Measurements from ENCODE around the gene SCAANT1. TPM values are rescaled to one million over a fixed set of nuclear protein-coding genes. Genes with fewer than 3 reads are reported as not detected.

The SCAANT1 gene
- total RNA-seq: not detected

GRCh38 chr3:63911873-63912767, at the start of gene SCAANT1:
TSS of gene SCAANT1 (minus strand) at chr3:63912383.
- ATAC-seq: peak; percentile 89

- ATAC-seq: peak; percentile 89
These were observed 49.7 kb upstream of the SCAANT1 start for GRCh38 chr3:63961891-63962290.

GRCh38 chr3:63960048-63960711, 48.0 kb upstream of the SCAANT1 start:
- peak; percentile 68 for ATAC-seq

DNA sequence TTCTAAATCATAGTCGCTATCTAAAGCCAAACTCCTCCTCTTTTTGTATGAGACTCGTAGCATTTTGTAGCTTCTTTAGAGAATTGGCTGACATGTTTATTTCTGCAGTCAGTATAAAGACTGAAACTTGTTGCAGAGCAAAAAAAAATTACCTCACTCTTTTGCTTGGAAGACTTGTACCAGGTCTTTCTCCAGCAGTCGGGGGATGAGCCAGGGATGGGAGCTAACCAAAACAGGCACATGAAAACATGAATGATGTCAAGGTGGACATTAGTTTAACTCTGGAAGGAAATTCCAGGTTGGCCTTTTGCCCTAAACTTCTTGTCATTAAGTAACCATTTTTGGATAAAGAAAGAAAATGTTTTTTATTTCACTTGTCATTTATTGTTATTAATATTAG, 47.0 kb upstream of the SCAANT1 start:
- no peak for ATAC-seq

DNA sequence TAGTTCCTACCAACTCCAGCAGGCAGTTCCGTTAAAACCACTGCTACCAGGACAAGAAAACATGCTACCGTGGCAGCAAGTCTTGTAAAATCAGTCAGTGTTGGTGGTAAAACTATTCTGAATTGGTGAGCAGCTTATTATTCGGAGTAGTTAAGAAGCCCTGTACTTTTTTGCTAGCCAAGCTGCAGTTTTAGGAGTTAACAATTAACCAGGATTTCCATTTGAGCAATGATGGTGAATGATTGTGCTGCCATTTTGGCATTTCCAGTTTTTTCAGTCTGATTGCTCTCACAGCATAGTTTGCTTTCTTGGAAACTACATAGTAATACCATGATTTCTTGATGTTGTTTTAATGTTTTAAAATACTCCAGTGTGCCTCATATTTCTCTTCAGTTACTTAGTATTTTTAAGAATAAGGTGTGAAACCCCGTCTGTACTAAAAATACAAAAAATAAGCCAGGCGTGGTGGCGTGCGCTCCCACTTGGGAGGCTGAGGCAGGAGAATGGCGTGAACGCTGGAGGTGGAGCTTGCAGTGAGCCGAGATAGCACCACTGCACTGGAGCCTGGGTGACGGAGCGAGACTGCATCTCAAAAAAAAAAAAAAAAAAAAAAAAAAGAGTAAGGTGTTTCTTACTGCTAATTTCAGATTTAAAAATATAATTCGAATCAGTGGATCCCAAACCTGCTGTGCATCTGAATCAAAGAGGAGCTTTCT, 43.8 kb upstream of the SCAANT1 start:
- no peak for ATAC-seq

DNA sequence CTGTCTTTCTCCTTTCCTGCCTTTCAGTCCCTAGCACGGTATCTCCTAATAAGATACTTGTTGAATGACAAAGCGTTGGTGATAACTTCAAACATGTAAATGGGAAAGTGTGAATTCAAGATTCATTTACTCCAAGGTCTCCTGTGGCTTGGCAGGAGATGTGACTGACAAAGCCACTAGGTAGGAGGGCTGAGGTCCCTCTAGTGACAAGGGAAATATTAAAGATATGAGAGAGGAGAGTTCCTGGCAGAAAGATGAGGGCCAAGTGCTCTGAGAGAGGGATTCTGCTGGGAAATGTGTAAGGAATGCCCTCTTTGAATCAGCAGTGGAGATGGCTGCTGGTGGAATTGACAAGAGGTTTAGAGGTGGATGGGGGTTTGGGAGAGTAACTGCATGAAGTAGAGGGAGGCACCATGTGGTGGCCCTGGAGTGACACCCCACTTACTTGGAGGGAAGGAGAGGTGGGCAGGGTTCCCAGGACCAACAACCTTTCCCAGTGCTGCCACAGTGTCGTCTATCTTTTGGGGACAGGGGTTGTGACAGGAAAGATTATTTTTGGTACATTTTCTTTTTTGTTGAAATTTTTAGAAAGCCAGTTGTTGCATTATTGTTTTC, 43.0 kb upstream of the SCAANT1 start:
- no peak for ATAC-seq

GRCh38 chr3:63954182-63954581, 42.0 kb upstream of the SCAANT1 start:
- peak; percentile 98 for ATAC-seq

DNA sequence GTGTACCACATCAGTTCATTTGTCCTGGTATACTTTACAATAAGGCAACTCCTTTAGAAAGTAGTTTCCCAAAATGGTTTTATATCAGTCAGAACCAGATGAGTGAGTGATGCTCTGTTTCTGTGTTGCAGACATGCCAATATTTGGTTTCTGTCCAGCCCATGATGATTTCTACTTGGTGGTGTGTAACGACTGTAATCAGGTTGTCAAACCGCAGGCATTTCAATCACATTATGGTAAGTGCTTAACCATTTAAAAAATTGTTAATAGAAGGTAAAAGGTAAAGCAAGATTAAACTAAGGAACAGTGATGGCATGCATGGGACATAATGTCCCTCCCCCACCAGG, 40.0 kb upstream of the SCAANT1 start:
- no peak for ATAC-seq

- no peak for ATAC-seq
These were observed 39.5 kb upstream of the SCAANT1 start for GRCh38 chr3:63951492-63952247.

GRCh38 chr3:63950698-63951097, 38.5 kb upstream of the SCAANT1 start:
- no peak for ATAC-seq

DNA sequence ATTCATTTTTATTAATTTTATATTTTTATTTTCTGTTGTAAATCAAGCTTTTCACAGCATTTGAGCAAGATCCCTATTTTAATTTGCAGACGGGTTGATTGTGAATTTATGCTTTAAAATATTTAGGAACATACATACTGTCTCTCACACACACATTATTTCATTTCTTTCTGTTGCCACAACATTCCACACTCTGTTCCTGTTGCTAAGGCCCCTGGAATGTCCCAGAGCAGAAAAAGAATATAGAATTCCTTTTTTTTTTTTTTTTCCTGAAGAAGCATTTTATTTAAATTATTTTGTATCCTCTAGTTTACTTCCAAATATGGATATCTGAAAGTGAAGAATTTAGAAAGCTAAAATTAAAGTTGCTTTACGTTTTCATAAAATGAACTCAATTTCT, 36.8 kb upstream of the SCAANT1 start:
- no peak for ATAC-seq

GRCh38 chr3:63947594-63947993, 35.4 kb upstream of the SCAANT1 start:
- ATAC-seq: no peak

DNA sequence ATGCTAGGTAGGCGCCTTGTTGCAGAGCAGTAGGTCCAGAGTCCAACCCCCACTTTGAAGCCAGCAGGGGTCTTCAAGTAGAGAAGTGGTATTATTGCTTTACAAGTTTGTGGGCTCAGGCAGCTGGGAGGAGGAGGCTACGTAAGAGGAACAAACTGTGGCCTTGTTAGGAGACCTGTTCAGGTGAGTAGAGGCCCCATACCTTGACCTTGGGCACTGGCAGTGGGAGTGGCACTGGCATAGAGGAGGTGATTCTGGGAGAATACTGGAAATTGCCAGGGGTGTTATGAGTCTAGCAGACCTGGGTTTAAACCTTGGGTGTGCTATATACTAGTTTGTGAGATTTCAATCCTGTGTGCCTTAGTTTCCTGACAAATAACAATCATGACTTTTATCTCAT, 34.6 kb upstream of the SCAANT1 start:
- ATAC-seq: no peak

DNA sequence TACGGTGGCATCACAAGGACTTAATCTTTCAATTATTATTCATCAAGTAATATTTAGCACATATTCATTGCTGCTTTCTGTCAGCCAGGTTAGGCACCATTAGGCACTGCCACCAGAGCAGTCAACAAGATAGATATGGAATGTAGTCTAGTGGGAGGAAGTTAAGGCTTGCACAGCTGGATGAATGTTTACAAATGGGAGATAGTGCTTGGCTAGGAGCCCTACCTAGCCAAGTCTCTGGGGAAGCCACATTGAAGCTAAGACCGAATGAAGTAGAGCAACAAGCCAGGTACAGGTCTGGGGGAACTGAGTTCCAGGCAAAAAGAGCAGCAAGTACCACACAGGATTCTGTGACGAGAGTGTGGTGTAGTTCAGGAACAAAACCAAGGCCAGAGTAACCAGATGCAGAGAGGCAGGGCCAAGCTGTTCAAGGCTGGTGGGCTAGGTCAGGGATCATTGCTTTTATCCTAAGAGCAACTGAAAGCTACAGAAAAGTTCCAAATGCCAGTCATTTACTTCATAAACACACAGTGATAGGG, 33.4 kb upstream of the SCAANT1 start:
- ATAC-seq: no peak

- ATAC-seq: no peak
These were observed 31.5 kb upstream of the SCAANT1 start for GRCh38 chr3:63943678-63944077.

DNA sequence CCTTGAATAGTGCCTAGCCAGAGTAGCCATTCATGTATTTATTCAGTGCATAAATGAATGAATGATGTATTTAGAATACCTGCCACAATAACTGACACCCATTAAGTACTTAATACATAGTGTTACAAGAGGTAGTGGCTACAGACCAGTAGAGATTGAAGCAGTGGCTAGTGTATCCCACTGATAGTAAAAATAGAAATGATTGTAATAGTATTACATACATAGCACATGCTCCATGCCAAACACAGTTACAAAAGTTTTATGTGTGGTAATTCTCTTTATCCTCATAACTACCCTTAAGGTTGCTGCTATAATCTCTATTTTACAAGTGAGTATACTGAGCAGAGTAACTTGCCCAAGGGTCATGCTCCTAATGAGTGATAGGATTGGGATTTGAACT, 30.3 kb upstream of the SCAANT1 start:
- no peak for ATAC-seq

DNA sequence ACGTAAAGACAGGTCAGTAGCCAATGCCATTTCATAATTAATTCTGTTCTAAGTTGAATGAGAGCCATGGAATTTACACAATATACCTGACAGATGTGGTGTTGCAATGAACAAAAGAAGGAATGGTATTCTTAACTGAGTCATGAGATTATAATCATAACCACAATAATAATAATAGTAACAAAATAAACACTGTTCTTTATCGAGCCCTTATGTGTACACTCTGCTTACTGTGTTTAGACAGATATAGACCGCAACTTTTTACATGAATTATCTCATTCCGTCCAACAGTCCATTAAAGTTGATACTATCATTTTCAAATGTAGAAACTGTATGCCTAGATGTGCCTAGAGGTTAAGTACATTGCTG, 28.2 kb upstream of the SCAANT1 start:
- ATAC-seq: peak; percentile 80

GRCh38 chr3:63937661-63938651, 25.8 kb upstream of the SCAANT1 start:
- ATAC-seq: peak; percentile 66

- ATAC-seq: no peak
These were observed 24.7 kb upstream of the SCAANT1 start for GRCh38 chr3:63936925-63937324.

DNA sequence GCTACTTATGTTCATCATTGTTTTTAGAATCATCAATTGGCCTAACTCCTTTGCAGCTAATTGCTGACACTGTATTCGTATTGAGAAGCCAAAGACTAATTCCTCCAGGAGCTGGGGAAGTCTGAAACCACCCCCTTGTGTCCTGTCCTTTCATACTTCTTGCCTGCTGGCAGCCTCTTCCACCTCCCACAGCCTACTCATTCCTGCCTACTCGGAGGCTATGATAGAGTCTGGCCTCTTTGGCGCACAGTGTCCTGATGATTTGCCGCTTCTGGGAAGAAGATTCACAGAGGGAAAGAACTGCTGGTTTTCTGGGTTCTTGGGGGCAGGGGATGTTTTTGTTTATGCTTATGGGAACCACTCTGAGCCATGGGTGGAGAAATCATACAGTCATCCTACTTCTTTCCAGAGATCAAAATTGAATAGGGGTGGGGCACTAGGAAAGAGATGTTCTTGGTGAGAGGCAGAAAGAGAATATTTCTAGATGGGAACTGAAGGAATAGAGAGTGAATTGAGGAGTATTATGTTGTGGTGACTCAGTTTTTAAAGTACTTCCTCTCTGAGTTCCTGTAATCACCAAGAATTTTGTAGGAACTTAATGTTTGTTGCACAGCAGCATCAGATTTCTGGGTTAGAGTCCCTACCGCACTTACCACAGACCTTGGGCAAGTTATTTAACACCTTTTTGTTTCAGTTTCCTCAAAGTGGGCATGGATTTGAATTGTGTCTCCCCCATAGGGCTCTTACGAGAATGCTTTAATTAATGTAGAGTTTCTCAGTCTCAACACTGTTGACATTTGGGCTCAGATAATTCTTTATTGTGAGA, 22.1 kb upstream of the SCAANT1 start:
- ATAC-seq: no peak

Data from esophagus mucosa (tissue), 1 donor.